ENCODE data around the gene BTG2.

Gene BTG2

DNA sequence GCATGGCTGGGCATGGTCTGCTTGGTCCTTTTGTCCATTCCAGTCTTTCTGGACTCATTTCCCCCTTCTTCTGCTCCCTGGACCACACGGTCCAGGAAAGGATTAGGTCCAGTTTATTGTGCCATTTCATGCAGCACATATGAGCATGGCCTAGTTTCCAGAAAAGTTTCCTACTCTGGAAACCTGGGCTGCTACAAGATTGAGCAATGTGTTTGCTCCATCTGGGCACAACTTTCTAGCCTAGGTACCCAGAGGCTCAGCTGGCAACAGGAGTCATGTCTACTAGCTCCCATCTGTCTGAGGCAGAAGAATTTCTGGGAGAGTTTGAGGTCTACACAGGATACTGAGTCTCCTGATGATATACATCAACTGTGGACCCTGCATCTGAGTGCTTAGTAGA lies 30.8 kb downstream of the BTG2 start:
- Histone ChIP-seq H3K27ac (no peak overlapping the region), H3K36me3 (replicated peaks) (no peaks in the 10 kb centered on the region), H3K27me3 (replicated peaks) (peaks cover 12% of the 10 kb centered on the region), H3K4me3 (ENCODE audit: low read depth, low read length) (no peak overlapping the region)
- TF ChIP-seq, protein P1, sequence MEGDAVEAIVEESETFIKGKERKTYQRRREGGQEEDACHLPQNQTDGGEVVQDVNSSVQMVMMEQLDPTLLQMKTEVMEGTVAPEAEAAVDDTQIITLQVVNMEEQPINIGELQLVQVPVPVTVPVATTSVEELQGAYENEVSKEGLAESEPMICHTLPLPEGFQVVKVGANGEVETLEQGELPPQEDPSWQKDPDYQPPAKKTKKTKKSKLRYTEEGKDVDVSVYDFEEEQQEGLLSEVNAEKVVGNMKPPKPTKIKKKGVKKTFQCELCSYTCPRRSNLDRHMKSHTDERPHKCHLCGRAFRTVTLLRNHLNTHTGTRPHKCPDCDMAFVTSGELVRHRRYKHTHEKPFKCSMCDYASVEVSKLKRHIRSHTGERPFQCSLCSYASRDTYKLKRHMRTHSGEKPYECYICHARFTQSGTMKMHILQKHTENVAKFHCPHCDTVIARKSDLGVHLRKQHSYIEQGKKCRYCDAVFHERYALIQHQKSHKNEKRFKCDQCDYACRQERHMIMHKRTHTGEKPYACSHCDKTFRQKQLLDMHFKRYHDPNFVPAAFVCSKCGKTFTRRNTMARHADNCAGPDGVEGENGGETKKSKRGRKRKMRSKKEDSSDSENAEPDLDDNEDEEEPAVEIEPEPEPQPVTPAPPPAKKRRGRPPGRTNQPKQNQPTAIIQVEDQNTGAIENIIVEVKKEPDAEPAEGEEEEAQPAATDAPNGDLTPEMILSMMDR (IDR thresholded peaks at IDR 0.05; ENCODE audit: low read depth, low read length, missing control alignments) = no peak
- DNase-seq = no peak
- in situ Hi-C loops (cut with HindIII; ENCODE audit: low pct_ligation_motif_present, low sequenced_read_pairs) = no loop called here

DNA sequence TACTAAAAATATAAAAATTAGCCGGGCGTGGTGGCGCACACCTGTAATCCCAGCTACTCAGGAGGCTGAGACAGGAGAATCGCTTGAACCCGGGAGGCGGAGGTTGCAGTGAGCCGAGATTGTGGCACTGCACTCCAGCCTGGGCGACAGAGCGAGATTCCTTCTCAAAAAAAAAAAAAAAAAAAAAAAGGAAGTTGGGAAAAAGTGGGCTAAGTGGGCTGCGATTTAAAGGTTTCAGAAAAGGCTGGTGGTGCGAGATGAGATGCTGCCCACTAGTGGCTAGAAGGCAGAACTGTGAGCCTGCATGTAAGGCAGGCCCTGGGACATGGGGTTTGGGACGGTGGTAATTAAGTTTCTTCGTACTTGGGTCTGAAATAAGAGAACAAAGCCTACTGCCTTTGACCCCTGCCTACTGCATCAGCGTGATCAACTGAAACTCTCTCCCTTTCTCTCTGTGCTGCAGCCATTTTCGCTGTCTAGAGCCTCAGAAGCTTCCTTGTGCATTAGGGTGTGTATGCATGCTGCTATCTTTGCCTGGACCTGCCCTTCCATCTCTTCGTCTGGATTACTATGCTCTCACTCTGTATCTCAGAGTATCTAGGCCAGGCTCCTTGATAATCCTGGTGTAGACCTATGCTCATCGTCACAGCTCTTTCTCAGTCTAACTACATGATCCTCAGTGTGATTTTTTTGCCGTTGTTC lies 33.2 kb downstream of the BTG2 start:
- TF ChIP-seq, protein P1 (IDR thresholded peaks at IDR 0.05; ENCODE audit: low read depth, low read length, missing control alignments) = peak; percentile 93
- Histone ChIP-seq H3K4me3 (ENCODE audit: low read depth, low read length) (no peak overlapping the region), H3K36me3 (replicated peaks) (no peaks in the 10 kb centered on the region), H3K27ac (no peak overlapping the region), H3K27me3 (replicated peaks) (peaks cover 23% of the 10 kb centered on the region)
- in situ Hi-C loops (cut with HindIII; ENCODE audit: low pct_ligation_motif_present, low sequenced_read_pairs) = no loop called here
- DNase-seq = peak; percentile 40

DNA sequence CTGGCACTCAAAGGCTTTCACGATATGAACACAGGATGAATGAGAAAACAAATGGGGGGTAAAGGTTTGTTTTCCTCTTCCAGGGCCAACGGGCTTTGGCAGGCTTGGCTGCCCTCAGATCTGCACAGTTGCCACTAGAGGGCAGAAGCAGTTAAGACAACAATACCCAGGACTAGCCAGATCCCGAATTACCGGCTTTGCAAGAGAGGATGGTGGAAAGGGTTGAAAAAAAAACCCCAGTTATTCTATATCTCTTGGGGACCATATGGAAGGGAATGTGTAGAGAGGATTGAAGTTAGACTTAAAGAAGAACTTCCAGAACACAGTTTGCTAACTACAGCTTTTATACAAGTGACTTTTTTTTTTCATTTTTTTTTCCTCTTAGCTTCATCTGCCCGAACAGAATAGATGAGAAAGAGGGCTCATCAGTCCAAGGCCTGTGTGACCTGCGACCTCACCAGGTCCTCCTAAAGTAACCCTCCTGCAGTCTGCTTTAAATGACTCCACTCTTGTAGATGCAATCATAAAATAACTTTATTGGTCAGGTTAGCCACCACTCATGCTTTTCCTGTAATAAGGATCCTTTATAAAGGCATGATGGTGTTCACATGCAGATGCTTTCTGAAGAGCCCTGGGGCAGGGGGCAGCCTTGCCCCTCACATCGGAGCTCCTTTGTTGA lies 34.9 kb downstream of the BTG2 start:
- TF ChIP-seq, protein P1 (IDR thresholded peaks at IDR 0.05; ENCODE audit: low read depth, low read length, missing control alignments) = peak; percentile 93
- in situ Hi-C loops (cut with HindIII; ENCODE audit: low pct_ligation_motif_present, low sequenced_read_pairs) = no loop called here
- Histone ChIP-seq H3K36me3 (replicated peaks) (no peaks in the 10 kb centered on the region), H3K4me3 (ENCODE audit: low read depth, low read length) (no peak overlapping the region), H3K27me3 (replicated peaks) (peaks cover 28% of the 10 kb centered on the region), H3K27ac (no peak overlapping the region)
- DNase-seq = peak; percentile 62

DNA sequence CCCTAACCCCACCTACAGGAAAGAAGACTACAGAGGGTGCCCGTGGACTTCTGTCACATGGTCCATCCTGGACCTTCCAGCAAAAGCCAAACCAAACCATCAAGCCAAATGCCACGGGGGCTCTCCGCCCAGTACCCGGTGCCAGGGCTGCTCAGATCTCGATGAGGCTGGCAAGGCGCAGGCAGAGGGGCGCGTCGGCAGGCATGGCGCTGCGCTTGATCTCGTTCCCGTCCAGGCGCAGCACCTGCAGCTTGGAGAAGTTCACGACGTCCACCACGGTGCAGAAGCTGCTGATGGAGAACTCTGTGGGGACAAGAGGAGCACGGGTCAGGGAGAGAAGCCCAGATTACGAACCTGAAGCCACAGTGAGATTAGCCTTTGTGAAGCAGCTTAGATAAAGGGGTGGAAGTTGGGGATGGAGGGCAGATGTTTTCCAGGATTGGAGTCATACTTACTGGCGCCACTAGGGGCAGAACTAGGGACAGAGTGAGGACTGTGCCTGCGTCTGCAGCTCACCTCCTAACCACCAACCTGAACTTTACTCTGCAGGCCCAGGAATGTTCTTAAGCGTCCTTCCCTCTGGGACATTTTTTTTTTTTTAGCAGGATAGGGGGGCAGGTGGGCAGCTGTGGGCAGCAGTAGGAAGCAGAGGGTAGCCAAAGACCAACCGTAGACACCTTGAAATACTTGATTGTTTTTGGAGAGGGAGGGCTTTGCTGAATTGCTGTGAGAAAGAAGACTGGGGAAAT lies 37.0 kb downstream of the BTG2 start:
- peak; percentile 10 for DNase-seq
- TF ChIP-seq, protein P1 (IDR thresholded peaks at IDR 0.05; ENCODE audit: low read depth, low read length, missing control alignments) = peak; percentile 88
- Histone ChIP-seq H3K36me3 (replicated peaks) (no peaks in the 10 kb centered on the region), H3K27ac (no peak overlapping the region), H3K27me3 (replicated peaks) (peaks cover 28% of the 10 kb centered on the region), H3K4me3 (ENCODE audit: low read depth, low read length) (no peak overlapping the region)
- in situ Hi-C loops (cut with HindIII; ENCODE audit: low pct_ligation_motif_present, low sequenced_read_pairs) = no loop called here

DNA sequence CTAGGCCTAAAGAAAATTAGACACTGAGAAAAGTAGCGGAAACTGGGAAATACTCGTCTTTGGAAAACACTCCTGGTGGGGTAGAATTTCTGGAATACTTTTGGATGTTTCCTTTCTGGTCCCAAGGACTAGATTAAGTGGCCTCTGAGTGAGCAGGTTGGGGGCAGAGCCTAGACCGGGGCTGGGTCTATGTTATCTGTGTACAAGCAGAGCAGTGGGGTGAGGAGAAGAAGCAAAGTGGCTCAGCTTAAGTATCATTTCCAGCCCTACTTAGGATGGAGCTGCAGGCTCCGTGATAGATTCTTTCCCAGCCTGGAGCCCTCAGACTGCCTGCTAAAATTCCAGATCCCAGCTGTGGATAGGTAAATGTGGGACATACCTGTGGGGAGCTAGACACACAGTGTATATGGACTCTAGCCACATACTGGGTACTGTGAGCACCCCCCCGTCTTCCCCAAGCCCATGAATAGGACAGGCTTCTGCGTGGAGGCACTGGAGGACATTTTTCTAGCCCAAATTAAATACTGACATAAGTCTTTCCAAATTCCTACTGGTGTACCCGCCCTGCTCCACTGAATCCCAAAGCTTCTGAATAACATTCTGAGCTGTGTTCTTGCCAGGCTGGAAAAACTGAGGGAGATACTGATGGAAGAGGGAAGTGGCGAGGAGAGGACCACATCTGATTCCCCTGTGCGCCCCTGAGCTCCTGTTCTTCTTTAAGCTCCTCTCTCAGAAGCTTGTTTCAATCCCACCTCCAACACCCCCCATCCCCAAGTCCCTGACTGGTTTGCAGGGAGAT lies 38.8 kb downstream of the BTG2 start:
- in situ Hi-C loops (cut with HindIII; ENCODE audit: low pct_ligation_motif_present, low sequenced_read_pairs) = no loop called here
- TF ChIP-seq, protein P1 (IDR thresholded peaks at IDR 0.05; ENCODE audit: low read depth, low read length, missing control alignments) = no peak
- H3K27me3 ChIP-seq (replicated peaks) = peaks cover 28% of the 10 kb centered on the region
- H3K36me3 ChIP-seq (replicated peaks) = no peaks in the 10 kb centered on the region
- H3K4me3 ChIP-seq (ENCODE audit: low read depth, low read length) = no peak overlapping the region
- DNase-seq = no peak
- H3K27ac ChIP-seq = no peak overlapping the region
